Glomerular visceral epithelial cell (primary cell): Measurements from ENCODE around the gene NUDCD3.
"Not testable (repeated sequence)": the region's sequence is repeated elsewhere in the genome, so short reads cannot be mapped to it uniquely, and the experiment has no call there.

ENCODE experiments used
- DNase-seq: peaks from one replicate; pipeline ENCODE4 v3.0.0-alpha.2; 2016; ENCODE audit errors: extremely low spot score

NUDCD3 gene

DNA sequence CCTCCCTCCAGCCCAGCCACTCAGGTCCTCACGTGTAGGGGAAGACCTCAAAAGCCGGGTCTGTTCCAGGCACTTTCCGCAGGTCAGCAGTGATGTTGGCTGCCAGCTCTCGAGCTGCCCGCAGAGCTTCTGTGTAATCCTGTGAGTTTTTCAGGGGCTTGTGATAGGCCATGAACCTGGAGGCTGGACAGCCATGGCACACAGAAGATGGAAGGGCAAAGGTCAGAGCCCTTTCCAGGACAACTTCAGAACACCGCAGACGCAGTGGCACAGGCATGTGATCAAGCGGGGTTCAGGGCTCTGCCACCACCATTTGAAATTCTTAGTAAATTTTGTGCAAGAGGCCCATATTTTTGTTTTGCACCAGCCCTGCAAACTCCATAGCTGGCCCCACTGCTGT, 26.7 kb upstream of the NUDCD3 start:
- no peak for DNase-seq

DNA sequence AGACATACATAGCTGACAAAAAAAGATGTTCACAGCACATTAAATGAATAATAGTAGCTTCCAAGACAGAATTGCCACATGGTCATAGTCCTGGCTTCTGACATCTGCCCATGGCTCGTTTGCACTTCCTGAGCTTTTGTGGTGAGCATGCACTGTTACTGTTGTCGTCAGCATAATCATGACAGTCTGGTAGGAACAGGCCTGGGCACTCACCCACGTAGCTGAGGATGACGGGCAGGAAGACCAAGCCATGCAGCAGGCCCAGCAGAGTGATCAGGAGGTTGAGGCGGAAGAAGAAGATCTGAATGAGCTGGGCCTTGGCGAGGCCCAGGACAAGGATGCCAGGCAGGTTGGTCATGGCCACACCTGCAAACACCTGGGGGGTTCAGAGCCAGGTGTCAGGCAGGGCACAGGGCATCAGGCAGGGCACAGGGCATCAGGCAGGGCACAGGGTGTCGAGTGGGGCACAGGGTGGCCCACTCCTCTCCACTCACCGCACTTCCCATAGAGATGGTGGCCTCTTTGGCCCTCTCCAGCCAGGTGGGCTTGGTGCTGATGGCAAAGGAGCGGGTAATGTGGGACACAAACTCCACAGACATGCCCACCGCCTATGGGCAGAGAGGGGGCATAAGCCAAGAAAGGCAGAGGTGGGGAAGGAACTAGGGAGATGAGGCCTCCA, 25.3 kb upstream of the NUDCD3 start:
- no peak for DNase-seq

DNA sequence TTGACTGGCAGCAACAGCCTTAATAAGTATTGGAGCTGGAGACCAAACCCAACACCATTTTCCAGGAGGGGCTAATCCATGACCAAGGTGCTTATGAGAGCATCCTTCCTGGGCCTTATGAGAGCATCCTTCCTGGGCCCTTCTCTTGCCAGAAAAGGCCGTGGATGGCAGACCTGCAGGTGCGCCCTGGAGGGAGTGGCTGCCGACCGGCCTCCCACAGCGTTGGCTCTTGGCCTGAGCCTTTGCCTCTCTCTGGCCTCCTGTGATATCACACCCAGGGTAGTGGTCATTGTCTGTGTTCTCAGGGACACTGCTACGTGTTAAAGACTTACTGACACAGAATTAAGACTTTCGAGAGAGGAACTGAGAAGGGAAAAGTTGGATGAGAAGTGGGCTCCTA, 22.3 kb upstream of the NUDCD3 start:
- DNase-seq: no peak

DNA sequence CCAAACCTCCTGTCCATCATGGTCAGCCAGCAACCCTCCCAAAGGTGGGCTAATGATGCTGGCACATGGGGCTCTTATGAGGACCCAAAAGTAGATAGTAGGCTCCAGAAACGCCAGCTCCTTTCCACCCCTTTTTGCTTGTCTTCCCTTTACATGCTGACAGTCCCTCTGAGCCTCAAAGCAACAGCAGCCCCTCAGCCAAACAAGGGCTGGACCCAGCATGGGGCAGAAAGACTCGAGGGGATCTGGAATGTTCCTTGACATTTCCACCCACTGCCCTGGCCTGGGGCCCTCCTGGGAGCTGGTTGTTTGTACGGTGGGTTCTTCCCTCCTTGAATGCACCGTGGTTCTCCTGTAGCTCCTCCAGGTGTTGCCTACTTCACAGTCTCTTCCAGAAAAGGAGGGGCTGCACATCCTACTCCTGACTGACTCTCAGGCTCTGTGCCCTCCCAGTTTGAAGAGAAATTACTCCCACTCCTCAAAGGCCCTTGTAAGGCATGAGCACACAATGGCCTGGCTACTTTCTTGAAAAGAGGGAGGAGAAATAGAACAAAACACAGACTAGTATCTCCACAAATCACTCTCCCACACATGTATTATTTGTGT, 21.5 kb upstream of the NUDCD3 start:
- no peak for DNase-seq

DNA sequence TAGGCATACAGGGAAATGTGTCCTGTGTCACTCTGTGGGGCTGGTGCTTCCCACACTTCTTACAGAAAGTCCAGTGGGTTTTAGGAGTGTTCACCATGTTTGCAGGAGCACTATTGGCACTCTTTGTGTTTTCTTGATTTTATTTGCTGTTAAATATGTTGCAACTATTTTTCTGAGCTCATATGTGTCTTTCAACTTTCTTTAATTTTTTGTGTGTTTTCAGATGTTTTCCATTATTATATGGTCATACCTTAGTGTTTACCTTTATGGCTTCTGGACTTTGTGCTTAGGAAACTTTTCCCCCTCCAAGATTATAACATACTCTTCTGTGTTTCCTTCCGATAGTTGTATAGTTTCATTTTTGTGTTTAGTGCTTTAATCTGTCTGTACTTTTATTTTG, 20.8 kb upstream of the NUDCD3 start:
- DNase-seq: no peak

DNA sequence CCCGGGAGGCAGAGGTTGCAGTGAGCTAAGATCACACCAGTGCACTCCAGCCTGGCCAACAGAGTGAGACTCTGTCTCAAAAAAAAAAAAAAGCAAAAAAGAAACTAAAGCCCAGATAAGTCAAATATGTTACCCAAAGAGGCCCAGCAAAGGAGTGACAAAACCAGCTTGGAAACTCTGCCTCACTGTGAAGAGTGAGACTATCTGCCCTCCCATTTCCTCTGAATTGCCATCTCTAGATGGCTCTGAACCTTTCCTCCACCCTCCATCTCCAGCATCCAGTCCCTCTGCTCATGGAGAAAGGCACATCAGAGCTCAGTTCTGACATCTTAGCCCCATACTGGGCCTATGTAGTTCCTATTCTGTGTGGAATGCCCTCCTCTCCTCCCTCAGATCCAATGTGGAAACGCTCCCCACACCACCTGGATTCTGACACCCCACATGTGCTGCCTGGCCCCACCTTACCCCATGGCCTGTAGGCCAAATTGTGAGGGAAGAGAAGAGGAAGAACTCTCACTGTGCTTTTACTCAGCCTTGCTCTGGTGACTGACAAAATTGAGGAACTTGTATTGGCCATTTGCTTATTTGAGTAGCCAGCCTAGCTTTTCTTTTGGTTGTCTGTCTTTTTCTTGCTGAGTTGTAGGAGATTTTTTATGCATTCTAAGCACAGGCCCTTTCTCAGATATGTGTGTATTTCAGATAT, 18.0 kb upstream of the NUDCD3 start:
- no peak for DNase-seq

DNA sequence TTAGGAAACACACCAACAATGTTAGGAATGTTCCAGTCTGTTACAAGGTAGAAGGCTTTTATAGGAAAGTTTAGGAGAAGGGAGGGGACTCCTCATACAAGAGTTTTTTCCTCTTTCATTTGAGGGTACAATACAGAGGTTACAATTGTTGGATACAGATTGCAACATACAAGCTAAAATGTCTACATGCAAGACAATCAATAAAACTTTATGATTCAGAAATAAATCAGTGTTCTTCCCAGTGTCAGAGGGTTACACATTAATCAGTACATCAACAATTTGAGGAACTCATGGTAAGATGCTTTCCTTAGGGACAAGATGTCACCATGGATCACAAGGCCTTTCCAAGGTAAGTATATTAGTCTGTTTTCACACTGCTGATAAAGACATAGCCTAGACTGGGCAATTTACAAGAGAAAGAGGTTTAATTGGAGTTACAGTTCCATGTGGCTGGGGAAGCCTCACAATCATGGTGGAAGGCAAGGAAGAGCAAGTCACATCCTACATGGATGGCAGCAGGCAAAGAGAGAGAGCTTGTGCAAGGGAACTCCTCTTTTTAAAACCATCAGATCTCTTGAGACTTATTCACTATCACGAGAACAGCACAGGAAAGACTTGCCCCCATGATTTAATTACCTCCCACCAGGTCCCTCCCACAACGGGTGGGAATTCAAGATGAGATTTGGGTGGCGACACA, 16.3 kb upstream of the NUDCD3 start:
- DNase-seq: not testable (repeated sequence)

DNA sequence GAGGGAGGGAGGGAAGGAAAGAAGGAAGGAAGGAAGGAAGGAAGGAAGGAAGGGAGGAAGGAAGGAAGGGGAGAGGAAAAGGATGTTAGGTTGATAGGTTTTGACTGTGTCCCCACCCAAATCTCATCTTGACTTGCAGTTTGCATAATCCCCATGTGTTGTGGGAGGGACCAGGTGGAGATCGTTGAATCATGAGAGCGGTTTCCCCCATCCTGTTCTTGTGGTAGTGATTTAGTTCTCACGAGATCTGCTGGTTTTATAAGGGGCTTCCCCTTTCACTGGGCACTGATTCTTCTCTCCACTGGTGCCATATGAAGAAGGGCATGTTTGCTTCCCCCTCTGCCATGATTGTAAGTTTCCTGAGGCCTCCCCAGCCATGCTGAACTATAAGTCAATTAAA, 15.1 kb upstream of the NUDCD3 start:
- DNase-seq: no peak

DNA sequence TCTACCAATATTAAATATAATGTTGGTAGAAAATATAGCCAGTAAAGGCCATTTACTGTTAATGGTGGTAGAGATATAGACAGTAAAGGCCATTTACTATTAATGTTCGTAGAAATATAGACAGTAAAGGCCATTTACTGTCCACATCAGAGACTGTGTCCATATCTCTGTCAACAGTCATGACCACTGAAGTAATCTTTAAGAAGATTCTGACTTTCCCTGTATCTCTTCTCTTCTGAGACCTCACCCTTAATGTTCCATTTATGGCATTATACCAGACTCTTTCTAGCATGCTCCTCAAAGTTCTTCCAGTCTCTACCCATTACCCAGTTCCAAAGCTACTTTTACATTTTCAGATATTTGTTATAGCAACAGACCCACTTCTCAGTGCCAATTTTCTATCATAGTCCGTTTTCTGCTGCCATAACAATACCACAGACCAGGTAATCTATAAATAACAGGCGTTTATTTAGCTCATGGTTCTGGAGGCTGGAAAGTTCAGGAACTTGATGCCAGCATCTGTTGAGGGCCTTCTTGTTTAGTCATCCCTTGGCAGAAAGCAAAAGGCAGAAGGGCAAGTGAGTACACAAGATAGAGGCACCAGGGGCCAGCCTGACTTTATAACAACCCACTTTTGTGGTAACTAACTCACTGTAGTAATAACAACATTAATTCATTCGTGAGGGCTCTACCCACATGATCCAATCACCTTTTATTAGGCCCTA, 7.9 kb upstream of the NUDCD3 start:
- DNase-seq: no peak

DNA sequence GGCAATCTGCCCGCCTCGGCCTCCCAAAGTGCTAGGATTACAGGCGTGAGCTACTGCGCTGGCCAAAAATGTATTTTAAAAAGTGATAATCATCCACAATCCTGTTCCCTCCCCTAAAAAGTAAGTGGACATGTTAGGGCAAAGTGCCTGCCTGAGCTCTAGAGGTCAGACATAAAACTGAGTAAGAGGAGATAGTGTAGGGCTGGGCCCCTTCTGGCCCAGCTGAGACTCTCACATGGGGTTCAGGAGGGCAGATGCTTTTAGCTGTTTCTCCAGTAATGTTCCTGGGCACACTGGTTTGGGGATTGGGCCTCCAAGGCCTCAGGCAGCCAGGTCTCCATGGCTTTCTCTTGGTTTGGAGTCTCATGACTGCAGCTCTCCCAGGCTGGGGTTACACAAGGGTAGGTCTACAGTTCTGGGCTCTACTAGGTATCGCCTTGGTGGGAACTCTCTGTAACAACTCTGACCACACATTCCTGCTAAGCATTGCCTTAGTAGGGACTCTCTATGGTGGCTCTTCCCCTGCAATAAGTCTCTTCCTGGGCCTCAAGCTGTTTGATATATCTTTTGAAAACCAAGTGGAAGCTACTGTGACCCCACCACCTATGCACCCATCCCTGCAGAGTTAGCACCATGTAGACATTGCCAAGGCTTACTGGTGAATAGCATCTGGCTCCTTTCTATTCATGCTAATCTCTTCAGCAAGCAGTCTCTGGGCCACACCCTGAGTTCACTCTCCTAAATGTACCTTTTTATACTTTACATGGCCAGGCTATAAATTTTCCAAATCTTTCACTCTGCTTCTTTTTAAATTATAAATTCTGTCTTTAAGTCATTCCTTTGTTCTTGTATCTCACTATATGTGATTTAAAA, 6.9 kb upstream of the NUDCD3 start:
- DNase-seq: no peak

DNA sequence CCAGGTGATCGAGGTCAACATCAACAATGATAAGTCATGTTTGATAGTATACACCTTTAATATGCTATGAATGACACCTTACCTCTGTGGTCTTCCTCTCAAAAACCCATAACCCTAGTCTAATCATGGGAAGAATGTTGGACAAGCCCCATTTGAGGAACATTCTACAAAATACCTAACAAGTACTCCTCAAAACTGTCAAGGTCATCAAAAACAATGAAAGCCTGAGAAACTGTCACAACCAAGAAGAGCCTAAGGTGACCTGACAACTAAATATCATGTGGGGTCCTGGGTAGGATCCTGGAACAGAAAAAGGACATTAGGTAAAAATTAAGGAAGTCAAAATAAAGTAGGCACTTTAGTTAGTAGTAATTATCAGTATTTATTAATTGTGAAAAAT, 5.9 kb upstream of the NUDCD3 start:
- DNase-seq: no peak

DNA sequence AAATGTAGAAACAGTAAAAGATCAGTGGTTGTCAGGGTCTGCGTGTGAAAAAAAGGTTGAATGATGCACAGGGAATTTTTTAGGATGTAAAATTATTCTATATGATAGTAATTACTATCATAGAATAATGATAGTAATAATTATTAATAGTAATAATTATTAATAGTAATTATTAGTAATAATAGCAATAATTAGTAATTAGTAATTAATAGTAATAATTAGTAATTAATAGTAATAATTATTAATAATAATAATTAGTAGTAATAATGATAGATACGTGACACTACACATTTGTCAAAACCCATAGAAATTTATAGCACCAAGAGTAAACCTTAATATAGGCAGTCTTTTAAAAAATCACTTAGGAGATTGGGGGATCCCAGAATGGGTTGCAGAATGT, 4.5 kb upstream of the NUDCD3 start:
- DNase-seq: no peak

DNA sequence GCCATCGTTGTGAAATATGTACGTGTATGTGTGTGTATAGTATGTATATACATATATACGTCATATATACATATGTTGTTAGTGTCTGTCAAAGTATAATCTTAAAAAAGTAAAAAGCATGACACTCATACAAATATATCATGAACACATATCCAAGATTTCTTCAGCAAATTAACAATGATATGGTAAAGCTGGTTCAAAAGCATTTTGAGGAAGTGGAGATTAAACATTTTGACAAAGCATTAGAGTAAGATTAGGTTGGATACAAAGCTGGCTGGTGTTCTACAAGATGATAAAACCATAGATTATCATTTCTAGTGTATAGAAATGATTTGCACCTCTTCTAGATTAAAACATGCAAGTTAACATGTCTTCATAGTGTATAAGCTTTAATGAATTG, 771 bp upstream of the NUDCD3 start:
- no peak for DNase-seq

DNA sequence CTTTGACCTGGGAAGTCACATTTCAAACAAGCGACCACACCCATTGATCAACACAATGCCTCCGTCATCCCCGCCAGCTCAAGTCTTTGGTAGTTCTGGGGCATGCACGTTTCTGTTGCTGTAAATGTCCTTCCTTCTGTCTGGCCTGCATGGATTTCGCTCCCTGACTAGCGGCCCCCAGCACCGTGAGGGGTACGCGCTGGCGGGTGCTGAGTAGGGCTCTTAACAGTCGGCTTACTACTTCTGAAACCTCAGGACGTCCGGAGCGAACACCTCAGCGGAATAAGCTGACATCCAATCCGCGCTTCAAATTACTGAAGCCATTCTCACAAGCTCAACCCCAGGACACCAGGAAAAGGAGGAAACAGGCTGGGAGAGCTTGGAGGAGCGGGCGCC, 505 bp downstream of the NUDCD3 start:
- DNase-seq: no peak

DNA sequence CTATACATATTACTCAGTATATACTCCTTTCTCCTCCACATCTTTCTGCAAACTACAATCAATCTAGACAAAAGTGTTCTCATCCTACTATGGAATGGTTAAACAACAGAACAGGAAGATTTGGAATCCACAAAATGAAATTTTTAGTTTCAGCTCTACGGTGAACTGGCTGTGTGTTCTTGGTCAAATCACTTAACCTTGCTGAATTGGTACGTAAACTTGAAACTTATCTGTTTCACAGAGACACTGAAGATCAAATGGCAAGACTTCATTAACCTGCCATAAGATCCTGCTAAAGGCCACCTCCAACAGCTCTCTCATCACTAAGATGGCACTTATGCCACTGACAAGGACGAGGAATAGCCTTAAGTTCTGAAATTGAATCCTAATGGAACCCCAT, 1.5 kb downstream of the NUDCD3 start:
- no peak for DNase-seq

DNA sequence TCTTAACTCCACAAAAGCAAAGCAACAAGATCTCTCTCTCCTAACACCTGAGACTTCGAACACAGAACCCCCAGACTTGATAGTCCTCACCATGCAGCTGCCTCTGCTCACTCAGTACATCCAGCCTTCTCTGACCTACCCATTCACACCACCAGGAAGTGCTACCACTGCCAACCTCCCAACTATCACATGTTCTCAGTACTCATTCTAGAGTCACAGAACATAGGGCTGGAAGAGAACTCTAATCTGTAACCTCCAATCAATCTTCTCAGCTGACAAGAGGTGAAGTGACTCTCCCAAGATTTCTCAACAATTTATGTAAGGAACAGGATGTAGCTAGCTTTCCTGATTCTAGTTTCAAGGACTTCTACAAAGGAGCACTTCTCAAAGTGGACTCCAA, 3.8 kb downstream of the NUDCD3 start:
- no peak for DNase-seq

DNA sequence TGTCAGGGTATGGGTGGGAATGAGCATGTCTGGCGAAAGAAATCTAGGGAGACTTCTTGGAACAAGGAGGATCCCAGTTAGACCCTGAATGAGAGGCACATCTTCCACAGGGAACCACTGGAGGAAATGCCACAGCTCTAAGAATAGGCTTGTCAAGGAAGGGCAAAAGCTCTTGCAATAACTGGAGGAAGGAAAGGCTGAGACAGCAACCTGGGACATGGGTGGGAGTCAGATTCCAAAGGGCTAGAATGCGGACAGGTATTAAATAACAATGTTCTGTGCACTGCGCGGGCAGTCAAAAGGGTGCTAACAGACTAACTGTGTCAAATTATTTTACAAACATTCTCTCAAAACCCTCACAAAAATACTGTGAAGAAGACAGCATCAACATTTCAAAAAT, 4.5 kb downstream of the NUDCD3 start:
- no peak for DNase-seq

DNA sequence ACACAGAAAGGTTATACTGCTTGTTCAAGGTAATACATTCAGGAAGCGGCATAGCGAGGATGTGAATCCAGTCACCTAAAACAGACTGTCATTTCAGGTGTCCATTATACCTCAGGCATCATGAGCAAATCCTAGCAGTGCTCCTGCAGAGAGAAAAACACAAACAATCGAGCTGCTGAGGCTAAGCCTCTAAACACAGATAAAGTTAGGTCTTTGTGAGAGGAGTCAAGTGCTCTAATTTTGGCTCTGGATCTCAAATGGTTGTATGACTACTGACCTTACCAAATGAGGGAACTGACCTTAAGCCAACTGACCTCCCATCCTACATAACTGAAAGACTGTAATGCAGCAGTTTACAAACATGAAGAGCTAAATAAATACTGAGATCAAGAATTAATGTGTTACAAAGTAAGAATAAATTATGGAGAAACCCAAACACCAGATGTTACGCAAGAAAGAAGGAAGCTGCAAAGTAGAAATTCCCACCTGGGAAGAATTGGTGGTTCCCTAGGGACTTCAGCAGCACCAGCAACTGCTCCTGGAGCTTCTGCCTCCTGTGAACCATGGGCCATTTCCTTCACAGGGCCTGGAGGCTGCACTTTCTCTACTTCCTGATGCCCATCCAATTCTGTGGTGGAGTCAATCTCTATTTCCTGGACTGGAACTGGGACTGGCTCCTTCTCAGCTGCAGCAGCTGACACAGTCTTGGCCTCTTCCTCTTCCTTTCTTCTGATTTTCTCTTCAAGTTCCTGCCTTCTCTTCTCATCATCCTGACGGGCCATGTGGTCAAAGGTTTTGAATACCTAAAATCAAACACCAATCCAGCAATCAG, 5.8 kb downstream of the NUDCD3 start:
- DNase-seq: no peak

DNA sequence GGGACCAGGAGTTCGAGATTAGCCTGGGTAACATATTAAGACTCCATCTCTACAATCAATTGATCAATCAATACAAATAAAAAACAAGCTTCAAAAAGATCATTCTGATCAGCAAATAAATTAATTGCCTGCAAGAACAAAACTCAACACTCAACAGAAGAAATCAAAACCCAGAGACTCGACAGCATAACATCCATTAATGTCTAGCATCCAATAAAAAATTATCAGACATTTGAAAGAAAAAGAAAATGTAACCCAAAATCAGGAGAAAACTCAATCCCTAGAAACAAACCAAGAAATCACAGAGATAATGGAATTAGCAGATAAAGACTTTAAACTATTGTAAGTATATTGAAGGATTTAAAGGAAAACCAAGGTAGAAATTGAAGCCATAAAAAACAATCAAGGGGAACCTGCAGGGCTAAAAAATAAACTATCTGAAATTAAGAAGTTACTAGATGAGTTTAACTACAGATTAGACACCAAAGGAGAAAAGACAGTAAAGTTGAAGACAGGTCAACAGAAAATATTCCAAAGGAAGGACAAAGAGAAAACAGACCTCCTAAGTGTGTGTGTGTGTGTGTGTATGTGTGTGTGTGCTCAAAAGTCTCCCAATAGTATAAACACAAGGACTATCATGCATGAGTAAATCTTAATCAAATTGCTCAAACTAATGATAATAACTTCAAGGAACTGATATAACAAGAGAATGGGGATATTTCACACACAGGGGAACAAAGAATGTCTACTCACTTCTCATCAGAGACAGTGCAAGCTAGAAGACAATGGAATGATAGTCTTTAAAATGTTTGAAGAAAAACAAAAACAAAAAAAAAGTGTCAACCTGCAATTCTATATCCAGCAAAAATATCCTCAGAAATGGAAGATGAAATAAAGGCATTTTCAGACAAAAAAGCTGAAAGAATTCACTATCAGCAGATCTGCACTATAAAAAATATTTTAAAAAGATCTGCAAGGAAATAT, 7.7 kb downstream of the NUDCD3 start:
- DNase-seq: no peak
